K562 (cell line): ENCODE results near the gene IL13. TPM values are rescaled to one million over a fixed set of nuclear protein-coding genes. Genes with fewer than 3 reads are reported as not detected.

ENCODE experiments used
- ARID3B ChIP-seq: fragments of 250-450 bp; sonication (Bioruptor Pico); IDR thresholded peaks from 2 replicates; pipeline ENCODE4 v1.4.0; 2020; ENCODE audit warnings: borderline replicate concordance
- BMI1 ChIP-seq: fragments of 150-350 bp; IDR thresholded peaks from 2 replicates; pipeline ENCODE4 v1.6.1; 2014; ENCODE audit warnings: low read length
- DPF2 ChIP-seq: fragments of 450-650 bp; IDR thresholded peaks from 2 replicates; pipeline ENCODE4 v1.6.1; 2016
- HMG20A ChIP-seq: fragments of 450-650 bp; formaldehyde crosslinking; conservative IDR thresholded peaks from 2 replicates; pipeline ENCODE4 v1.4.0; 2020; ENCODE audit warnings: mild to moderate bottlenecking, mixed read lengths
- HOMEZ ChIP-seq: fragments of 250-450 bp; sonication (Bioruptor Pico); IDR thresholded peaks from 2 replicates; pipeline ENCODE4 v1.4.0; 2020; ENCODE audit warnings: mild to moderate bottlenecking, moderate library complexity
- HOXB6 ChIP-seq: fragments of 250-450 bp; sonication (Bioruptor Pico); IDR thresholded peaks from 2 replicates; pipeline ENCODE4 v1.5.1; 2022; ENCODE audit warnings: mild to moderate bottlenecking, borderline replicate concordance
- KAT7 ChIP-seq: sonication (generic); formaldehyde crosslinking; IDR thresholded peaks from 2 replicates; pipeline ENCODE4 v1.8.0; 2022; ENCODE audit warnings: missing genetic modification reagents, mild to moderate bottlenecking, borderline replicate concordance
- PHF20 ChIP-seq: fragments of 450-650 bp; IDR thresholded peaks from 2 replicates; pipeline ENCODE4 v1.6.1; 2018; ENCODE audit not compliant: partially characterized antibody
- PRMT5 ChIP-seq: sonication (generic); formaldehyde crosslinking; IDR thresholded peaks from 2 replicates; pipeline ENCODE4 v1.5.0; 2020; ENCODE audit warnings: missing genetic modification reagents
- SMARCE1 ChIP-seq: fragments of 450-650 bp; IDR thresholded peaks from 2 replicates; pipeline ENCODE4 v1.7.1; 2016; ENCODE audit warnings: mild to moderate bottlenecking
- SNIP1 ChIP-seq: fragments of 450-650 bp; IDR thresholded peaks from 2 replicates; pipeline ENCODE4 v1.7.1; 2017; ENCODE audit warnings: low read depth, mild to moderate bottlenecking
- THRA ChIP-seq: fragments of 450-650 bp; IDR thresholded peaks from 2 replicates; pipeline ENCODE4 v1.6.1; 2017; ENCODE audit warnings: mild to moderate bottlenecking, moderate library complexity
- ZBTB49 ChIP-seq: sonication (generic); formaldehyde crosslinking; IDR thresholded peaks from 2 replicates; pipeline ENCODE4 v1.8.0; 2022; ENCODE audit warnings: missing genetic modification reagents, mild to moderate bottlenecking, borderline replicate concordance
- ZNF280A ChIP-seq: fragments of 450-650 bp; IDR thresholded peaks from 2 replicates; pipeline ENCODE4 v1.6.1; 2018; ENCODE audit warnings: mild to moderate bottlenecking, low read depth; ENCODE audit not compliant: partially characterized antibody
- ZNF507 ChIP-seq: conservative IDR thresholded peaks from 2 replicates; pipeline ENCODE4 v1.6.1; 2017; ENCODE audit warnings: missing genetic modification characterization, missing compliant biosample characterization
- ZNF695 ChIP-seq: fragments of 450-650 bp; formaldehyde crosslinking; IDR thresholded peaks from 2 replicates; pipeline ENCODE4 v1.4.0; 2020; ENCODE audit warnings: mild to moderate bottlenecking, moderate library complexity
- ZNF830 ChIP-seq: fragments of 250-450 bp; sonication (Bioruptor Pico); IDR thresholded peaks from 2 replicates; pipeline ENCODE4 v1.5.0; 2021; ENCODE audit warnings: mild to moderate bottlenecking
- polyA plus RNA-seq, 8 experiments: library from polyadenylated mRNA; depleted of rRNA in 4 of 8; stranded (reverse) in 5 of 8; unstranded in 3 of 8; fragments of >200 nt; fragmentation: Nextera tagmentation in 2 of 8; fragmentation: Illumina TruSeq in 1 of 8; extraction: Ambion mirVana in 2 of 8; extraction: Trizol in 1 of 8; gene quantifications; 2 replicates each; pipeline versions ENCODE4 v1.2.1 to v1.2.3, GENCODE V29; 2011 to 2014; ENCODE audit warnings: inconsistent platforms in 1 of 8, missing spikeins in 1 of 8
- total RNA-seq, 7 experiments: library from RNA; depleted of rRNA in 6 of 7; stranded (reverse); fragments of >200 nt in 6 of 7; fragmentation: Illumina TruSeq in 2 of 7; extraction: Trizol in 2 of 7; gene quantifications; 2 replicates each; pipeline versions ENCODE4 v1.2.1 to v1.2.3, GENCODE V29; 2011 to 2021; ENCODE audit warnings: low replicate concordance in 1 of 7

IL13 gene
- total and polyA plus RNA-seq, 9 of the 15 experiments (the other 6 are each of a cell fraction or from before 2014, with no cell fraction given), result not detected

DNA sequence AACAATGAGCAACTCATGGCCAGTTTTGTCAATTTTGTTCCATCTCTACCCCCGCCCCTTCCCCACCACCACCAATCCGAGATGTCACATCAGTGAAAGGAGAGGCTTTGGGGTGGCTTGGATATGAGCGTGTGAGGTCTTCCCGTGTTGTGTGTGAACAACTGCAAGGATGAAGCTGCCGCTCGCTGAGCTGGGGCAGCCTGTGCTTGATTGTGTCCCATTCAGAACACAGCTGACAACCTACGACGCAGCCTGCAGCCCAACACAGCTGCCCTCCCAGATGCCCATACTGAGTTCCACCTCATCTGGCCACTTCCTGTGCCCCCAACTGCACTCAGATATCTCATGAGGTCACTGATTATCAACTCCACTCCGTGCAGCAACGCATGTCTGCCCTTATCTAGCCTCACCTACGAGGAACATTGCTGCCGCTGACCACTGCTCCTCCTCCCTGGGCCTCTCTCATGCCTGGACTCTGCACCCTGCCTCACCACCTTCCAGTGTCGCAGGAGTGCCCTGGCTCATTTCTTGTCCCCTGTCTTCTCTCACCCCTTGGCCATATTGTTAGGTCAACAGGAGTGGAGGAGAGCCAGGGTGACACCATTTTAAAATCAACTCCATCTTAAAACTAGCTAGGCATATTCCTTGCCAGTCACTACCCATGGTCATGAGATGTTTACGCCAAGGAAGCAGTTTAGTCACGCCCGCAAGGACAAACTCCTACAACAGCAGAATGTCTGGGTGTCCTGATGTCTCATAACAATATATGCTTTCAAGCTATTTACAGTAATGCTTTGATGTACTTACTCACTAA lies 8.5 kb downstream of the IL13 start (continued):
- TF ChIP-seq KAT7 (CRISPR knock-in tag) (peak; percentile 98), ZBTB49 (CRISPR knock-in tag) (no peak), ZNF830 (CRISPR knock-in tag) (peak; percentile 97), HMG20A (CRISPR knock-in tag) (peak; percentile 80; the same call in 1 of the 2 replicates), SMARCE1 (peak; percentile 58; the same call in 1 of the 2 replicates), PHF20 (no peak), DPF2 (peak; percentile 71), THRA (no peak), ZNF695 (peak; percentile 92), PRMT5 (CRISPR knock-in tag) (no peak), ARID3B (CRISPR knock-in tag) (peak; percentile 96; the same call in 1 of the 2 replicates), ZNF280A (no peak), HOXB6 (CRISPR knock-in tag) (no peak), BMI1 (no peak), ZNF507 (tag) (peak; percentile 51), SNIP1 (no peak), HOMEZ (CRISPR knock-in tag) (peak; percentile 96)
